Neutrophil (primary cell): ENCODE results near the gene OR8D1.

Source experiments
- H3K27ac ChIP-seq: fragments of 200-600 bp; sonication (generic); 2 replicates; pipeline ENCODE4 v1.5.1; 2016; ENCODE audit warnings: mild to moderate bottlenecking, moderate library complexity
- H3K27me3 ChIP-seq: fragments of 200-600 bp; sonication (generic); 2 replicates; pipeline ENCODE4 v1.6.0; 2016; ENCODE audit warnings: mild to moderate bottlenecking
- H3K36me3 ChIP-seq: fragments of 200-600 bp; sonication (generic); 2 replicates; pipeline ENCODE4 v1.5.1; 2017
- H3K4me1 ChIP-seq, 2 experiments: fragments of 200-600 bp in 1 of 2; sonication (generic) in 1 of 2; 1 replicate in 1 of 2; 2 replicates in 1 of 2; pipeline versions ENCODE4 v1.5.1 to v1.6.1; 2013 to 2016; ENCODE audit warnings: low read depth in 1 of 2, low read length in 1 of 2, mild to moderate bottlenecking in 1 of 2, moderate library complexity in 1 of 2; ENCODE audit not compliant: control insufficient read depth in 1 of 2, insufficient read depth in 1 of 2
- H3K4me3 ChIP-seq, 2 experiments: fragments of 200-600 bp in 1 of 2; sonication (generic) in 1 of 2; 1 replicate in 1 of 2; 2 replicates in 1 of 2; pipeline ENCODE4 v1.5.1; 2013 to 2016; ENCODE audit warnings: low read depth in 1 of 2, low read length in 1 of 2, mild to moderate bottlenecking in 1 of 2, moderate library complexity in 1 of 2
- H3K9me3 ChIP-seq: fragments of 200-600 bp; sonication (generic); 2 replicates; pipeline ENCODE4 v1.5.1; 2016
- TF ChIP-seq, protein P1 (sequence below): fragments of 200-600 bp; sonication (generic); IDR thresholded peaks from 2 replicates; pipeline ENCODE4 v1.5.1; 2016; ENCODE audit warnings: antibody characterized with exemption

The OR8D1 gene

DNA sequence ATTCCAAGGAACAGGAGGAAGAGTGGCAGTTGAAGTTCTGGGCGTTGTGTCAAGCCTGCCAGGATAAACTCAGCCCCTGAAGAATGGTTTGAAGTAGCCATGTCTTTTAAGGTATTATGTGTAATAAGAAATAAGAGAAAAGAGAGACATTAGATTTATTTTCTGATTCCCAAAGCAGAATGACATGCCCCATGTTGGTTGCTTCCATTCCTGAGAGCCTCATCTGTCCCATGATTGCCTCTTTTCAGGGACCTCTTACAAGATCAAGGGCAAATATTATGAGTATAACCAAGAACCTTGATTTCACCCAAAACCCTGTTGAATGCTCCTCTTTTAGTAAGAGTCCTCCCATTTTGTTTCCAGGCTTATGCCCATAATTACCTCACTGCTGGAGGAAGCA lies 6.3 kb upstream of the OR8D1 start, which contains the start of gene OR8D2:
Gene OR8D2, minus strand, starts transcription at position 101 of the 400 bp plus-strand sequence. Its CDS starts 0 bp downstream, at position 101.
- H3K27ac ChIP-seq = no peak within 1 kb of the TSS

DNA sequence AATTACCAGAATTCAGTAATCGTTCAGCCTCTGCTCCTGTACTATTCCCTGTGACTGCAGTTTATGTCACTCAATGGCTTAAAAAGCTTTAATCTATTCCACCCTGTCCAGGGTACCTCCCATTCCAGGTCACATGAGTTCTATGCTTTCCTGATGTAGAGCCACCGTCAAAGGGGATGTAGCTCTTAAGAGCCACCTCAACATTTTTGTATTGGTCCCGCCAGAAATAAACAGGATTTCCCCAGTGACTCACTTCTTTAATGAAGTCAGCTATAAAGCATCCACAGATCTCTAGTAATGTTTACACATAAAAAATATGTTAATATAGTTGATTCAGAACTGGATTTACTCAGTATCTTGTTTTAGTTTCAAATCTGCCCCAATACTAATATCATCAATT lies 1.3 kb upstream of the OR8D1 start:
- H3K27me3 ChIP-seq = no peaks in the 10 kb centered on the region
- H3K4me1 ChIP-seq = no peaks in the 10 kb centered on the region
- no peaks in the 10 kb centered on the region for H3K9me3 ChIP-seq
- H3K4me3 ChIP-seq = no peak overlapping the region
- H3K36me3 ChIP-seq = no peaks in the 10 kb centered on the region
- H3K27ac ChIP-seq = no peak overlapping the region
- TF ChIP-seq, protein P1, sequence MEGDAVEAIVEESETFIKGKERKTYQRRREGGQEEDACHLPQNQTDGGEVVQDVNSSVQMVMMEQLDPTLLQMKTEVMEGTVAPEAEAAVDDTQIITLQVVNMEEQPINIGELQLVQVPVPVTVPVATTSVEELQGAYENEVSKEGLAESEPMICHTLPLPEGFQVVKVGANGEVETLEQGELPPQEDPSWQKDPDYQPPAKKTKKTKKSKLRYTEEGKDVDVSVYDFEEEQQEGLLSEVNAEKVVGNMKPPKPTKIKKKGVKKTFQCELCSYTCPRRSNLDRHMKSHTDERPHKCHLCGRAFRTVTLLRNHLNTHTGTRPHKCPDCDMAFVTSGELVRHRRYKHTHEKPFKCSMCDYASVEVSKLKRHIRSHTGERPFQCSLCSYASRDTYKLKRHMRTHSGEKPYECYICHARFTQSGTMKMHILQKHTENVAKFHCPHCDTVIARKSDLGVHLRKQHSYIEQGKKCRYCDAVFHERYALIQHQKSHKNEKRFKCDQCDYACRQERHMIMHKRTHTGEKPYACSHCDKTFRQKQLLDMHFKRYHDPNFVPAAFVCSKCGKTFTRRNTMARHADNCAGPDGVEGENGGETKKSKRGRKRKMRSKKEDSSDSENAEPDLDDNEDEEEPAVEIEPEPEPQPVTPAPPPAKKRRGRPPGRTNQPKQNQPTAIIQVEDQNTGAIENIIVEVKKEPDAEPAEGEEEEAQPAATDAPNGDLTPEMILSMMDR = no peak

More for the DNA sequence above, 6.3 kb upstream of the OR8D1 start, which contains the start of gene OR8D2:
- H3K4me3 ChIP-seq = no peak within 1 kb of the TSS
- H3K9me3 ChIP-seq = no peaks in the 10 kb centered on the region
- H3K36me3 ChIP-seq = no peaks in the 10 kb centered on the region
- no peaks in the 10 kb centered on the region for H3K4me1 ChIP-seq
- no peaks in the 10 kb centered on the region for H3K27me3 ChIP-seq
- TF ChIP-seq, protein P1 = no peak

- H3K36me3 ChIP-seq = no peaks in the 10 kb centered on the region
- no peaks in the 10 kb centered on the region for H3K27me3 ChIP-seq
- no peak overlapping the region for H3K4me3 ChIP-seq
- H3K27ac ChIP-seq = no peak overlapping the region
- H3K9me3 ChIP-seq = no peaks in the 10 kb centered on the region
- H3K4me1 ChIP-seq = no peaks in the 10 kb centered on the region
- TF ChIP-seq, protein P1 = no peak
These were observed 618 bp downstream of the OR8D1 start for GRCh38 chr11:124313131-124313530.

- TF ChIP-seq, protein P1 = no peak
- H3K27ac ChIP-seq = no peak overlapping the region
- H3K4me1 ChIP-seq = no peaks in the 10 kb centered on the region
- H3K27me3 ChIP-seq = no peaks in the 10 kb centered on the region
- H3K9me3 ChIP-seq = no peaks in the 10 kb centered on the region
- H3K4me3 ChIP-seq = no peak overlapping the region
- no peaks in the 10 kb centered on the region for H3K36me3 ChIP-seq
These were observed 2.1 kb downstream of the OR8D1 start for GRCh38 chr11:124311670-124312069.

DNA sequence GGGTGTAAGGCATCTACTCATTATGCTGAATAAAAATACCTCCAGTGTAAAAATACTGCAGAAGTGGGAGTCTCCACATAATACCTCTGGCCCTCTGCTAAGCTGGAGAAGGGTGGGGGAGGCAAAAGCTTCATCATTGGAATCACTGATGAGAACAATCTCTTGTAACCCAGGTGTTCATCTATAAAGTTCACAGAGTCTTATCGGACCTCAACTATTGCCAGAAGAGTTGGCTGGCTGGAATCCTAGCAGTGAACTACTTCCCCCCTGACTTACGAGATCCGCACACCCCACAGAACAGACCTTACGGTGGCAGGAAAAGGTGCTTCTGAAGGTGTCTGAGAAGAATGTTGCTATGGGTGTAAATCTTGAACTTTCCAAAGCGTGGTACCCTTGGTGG lies 2.5 kb downstream of the OR8D1 start:
- Histone ChIP-seq H3K9me3 (no peaks in the 10 kb centered on the region), H3K27me3 (no peaks in the 10 kb centered on the region), H3K36me3 (no peaks in the 10 kb centered on the region), H3K4me1 (no peaks in the 10 kb centered on the region), H3K4me3 (no peak overlapping the region), H3K27ac (no peak overlapping the region)
- TF ChIP-seq, protein P1 = no peak

DNA sequence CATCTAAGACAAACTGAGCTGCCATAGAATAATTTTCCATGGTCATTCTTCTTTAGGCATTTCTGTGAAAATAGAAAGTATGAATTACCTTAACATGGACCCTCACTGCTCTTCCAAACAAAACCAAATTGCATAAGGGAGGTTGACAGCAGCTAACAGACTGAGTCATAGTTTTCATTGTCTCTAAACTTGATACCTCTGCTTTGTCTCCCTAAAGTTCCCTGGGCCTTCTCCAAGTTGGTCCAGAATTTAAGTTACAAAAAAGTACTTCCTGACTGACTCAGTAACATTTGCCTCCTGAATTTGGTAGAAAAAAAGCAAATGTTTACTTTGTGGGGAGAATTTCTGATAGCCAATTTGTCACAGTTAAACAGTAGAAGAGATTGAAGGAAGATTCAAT lies 3.0 kb downstream of the OR8D1 start:
- Histone ChIP-seq H3K27ac (no peak overlapping the region), H3K4me3 (no peak overlapping the region), H3K36me3 (no peaks in the 10 kb centered on the region), H3K27me3 (no peaks in the 10 kb centered on the region), H3K9me3 (no peaks in the 10 kb centered on the region), H3K4me1 (no peaks in the 10 kb centered on the region)
- TF ChIP-seq, protein P1 = no peak
